HG03521 (cell line): ENCODE results near the gene PIPOX.

Experiments
- ATAC-seq: cut with Tn5 transposase; IDR thresholded peaks from one replicate; pipeline ENCODE4 v1.9.1; 2021; ENCODE audit warnings: mild to moderate bottlenecking, moderate library complexity; ENCODE audit not compliant: unreplicated experiment

PIPOX gene

DNA sequence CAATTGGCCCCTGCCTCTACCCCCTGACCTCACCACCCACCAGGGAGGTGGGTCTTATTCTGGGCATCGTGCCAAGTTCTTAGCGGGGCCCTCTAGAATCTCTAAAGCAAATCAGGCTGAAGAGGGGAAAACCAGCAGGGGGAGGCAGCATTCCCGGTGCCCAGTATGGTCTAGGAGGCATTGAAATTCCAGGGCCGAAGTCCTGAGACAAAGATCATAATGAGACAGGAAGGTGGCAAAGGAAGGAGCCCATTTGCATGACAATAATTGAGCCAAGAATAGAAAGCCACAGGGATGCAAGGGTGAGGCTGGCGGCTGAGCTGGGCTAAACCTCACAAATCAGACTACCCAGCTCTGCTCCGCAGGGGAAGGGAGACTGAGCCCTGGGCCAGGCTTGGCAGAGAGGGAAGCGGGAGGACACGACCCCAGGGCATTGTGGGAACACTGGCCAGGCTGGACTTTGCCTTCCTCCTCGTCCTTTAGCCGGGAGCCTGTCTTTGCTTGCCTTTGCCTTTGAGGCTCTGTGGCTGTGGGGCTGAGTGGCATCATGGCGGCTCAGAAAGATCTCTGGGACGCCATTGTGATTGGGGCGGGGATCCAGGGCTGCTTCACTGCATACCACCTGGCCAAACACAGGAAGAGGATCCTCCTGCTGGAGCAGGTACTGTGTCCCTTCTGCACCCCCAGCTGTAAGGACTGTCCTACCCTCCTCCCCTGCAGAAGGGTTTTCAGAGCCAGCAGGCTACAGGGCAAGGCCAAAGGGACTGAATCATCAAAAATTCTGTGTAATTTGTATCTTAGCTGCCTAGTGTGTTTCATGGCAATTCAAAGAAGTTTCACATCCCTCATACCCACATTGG is at the start of gene PIPOX:
PIPOX (plus strand) TSS at position 463 of the 860 bp plus-strand sequence; CDS start at position 548, 85 bp downstream.
- no peak for ATAC-seq

- no peak for ATAC-seq
Observed at GRCh38 chr17:28993645-28994426, 49.1 kb upstream of the PIPOX start.

DNA sequence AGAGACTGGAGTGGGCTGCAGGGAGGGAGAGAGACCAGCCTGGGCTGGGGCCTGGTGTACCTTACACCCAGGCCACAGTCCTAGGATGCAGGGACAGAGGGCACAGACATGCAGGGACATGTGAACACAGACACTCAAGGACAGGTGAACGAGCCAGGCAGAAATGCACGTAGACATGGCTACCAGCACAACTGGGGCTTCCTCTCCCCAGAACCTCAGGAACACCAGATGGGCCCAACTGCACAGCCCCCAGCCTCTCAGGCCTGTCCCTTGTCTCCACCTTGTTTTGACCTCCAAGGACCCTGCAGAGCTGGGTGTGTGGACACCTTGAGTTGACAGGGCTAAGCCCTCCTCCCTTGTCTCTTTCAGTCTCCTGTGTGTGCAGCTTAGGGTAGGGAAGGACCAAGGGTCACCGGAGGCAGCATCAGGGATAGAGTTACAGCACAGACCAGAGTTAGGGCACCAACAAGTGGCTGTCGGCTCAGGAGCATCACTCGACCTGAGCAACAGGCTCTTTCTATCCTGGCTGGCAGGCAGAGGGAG is 46.3 kb upstream of the PIPOX start:
- ATAC-seq, result no peak

DNA sequence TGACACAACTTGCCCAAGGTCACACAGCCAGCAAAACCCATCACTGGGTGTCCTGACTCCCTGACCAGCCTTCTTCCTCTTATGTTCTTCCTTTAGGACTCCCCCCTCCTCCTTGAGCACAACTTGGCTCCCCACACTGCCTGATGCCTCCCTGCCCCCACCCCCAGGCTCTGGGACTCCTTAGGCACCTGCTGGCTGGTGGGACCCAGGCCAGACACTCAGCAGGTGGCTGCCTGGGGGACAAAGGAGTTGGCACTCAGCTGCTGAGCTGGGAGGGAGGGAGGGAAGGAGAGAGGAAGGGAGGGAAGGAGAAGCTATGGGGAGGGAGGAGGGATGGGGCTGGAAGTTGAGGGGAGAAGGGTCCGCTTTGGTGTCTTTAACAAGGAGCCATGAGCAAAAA is 45.1 kb upstream of the PIPOX start:
- no peak for ATAC-seq

- ATAC-seq, result no peak
Observed at GRCh38 chr17:28999206-28999605, 43.7 kb upstream of the PIPOX start.

DNA sequence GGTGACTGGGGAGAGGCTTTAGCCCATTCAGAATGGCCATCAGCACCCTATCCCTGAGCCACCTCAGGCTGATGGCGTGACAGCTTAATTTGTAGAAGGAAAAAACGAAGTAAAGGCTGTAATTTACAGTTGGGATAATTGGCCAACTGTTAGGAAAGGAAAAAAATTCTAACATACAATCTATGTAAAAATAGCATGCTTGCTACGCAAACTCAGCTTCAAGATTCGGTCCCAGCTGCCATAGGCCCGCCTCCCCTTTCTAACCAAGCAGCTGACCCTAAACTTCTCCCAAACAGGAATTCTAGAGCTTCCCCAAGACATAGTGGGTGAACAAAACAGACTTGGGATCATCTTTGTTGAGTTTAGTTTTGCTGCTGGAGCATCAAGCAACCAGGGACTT is 42.0 kb upstream of the PIPOX start:
- no peak for ATAC-seq

DNA sequence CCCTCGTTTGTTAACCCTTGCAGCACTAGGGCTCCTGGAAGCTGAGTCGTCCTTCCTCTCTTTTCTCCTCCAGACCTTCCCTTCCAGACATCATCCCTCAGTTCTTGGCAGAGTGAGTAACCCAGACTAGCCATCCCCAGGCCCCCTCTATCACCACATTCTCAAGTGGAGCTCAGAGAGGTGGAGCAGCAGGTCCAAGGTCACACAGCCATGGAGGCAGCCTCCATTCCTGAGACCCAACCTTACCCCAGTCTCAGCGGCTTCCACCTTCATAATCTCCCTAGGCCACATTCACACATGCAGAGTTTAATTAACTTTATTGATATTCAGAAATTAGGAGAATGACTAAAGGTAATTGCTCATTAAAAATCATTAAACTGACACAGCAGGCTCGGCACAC is 40.1 kb upstream of the PIPOX start:
- no peak for ATAC-seq

DNA sequence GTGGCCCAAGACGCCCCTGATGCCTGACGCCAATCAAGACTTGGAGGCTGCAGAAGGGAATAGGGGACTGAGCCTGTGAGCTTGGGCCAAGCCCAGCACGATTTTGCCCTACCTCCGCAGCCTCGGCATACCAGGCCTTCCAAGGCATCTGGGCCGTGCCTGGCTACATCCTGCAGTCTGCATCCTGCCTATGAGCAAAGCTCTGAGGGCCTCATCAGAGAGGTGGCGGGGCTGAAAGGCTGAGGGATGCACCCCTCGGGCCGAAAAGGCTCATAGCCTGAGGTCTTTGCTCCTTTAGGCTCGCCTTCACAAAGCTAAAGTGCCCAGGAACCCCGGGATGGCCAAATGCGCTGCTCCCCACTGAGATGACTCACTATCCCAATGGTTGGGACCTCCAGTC is 39.7 kb upstream of the PIPOX start:
- no peak for ATAC-seq

GRCh38 chr17:29004081-29004692 is 38.8 kb upstream of the PIPOX start:
- ATAC-seq, result no peak

GRCh38 chr17:29005936-29006511 is 36.9 kb upstream of the PIPOX start, which contains the start of gene SEZ6:
Gene SEZ6, minus strand, starts transcription at chr17:29006033. Its CDS starts 164 bp downstream, at chr17:29005869.
- ATAC-seq, result no peak

DNA sequence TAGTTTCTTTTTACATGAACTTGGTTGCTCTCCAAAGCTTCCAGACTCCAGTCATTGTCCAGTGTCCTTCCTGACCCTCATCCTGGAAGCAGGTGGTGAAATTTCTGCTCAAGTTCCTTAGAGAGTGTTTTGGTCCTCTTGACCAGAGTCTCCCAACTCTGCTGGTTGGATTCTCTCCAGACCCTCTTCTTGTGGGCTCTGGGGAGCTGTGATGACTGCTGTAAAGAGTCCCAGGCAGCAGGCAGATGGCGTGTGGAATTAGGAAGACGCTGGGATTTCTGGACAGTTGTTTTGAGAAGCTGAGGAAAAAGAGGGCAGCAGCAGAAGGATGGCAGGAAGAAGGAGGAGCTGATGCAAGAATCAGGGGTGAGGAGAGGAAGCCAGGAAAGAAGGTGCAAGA is 35.5 kb upstream of the PIPOX start:
- no peak for ATAC-seq

DNA sequence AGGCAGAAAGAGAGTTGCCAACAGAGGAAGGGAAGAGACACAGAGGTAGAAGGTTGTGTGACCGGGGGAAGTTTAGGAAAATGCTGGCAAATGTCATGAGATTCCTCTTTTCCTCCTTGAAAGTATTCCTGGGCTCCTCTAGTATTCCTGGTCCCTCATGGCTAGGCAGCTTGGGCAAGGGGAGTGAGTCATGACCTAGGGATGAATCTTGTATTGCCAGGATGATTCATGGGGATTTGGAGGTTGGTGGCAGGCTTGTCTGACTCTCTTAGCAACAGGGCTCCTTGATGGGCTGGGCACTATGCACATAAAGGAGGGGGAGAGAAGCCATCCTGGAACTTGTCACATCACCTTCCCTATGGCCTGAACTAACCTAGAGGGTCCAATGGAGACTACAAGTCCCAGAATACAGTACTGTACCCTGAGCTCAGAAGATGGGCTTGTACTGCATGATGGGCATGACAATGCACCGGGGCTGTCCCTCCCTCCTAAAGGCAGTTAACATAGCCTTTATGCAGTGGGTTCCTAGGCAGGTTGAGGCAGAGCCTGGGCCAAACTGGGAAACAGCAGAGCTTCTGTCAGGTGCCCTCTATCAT is 35.0 kb upstream of the PIPOX start:
- ATAC-seq, result no peak

- ATAC-seq, result no peak
Observed at GRCh38 chr17:29008591-29008990, 34.4 kb upstream of the PIPOX start.

- ATAC-seq, result no peak
Observed at GRCh38 chr17:29010129-29010528, 32.8 kb upstream of the PIPOX start.

GRCh38 chr17:29010586-29010985 is 32.4 kb upstream of the PIPOX start:
- no peak for ATAC-seq

- ATAC-seq, result no peak
Observed at GRCh38 chr17:29012535-29012934, 30.4 kb upstream of the PIPOX start.

DNA sequence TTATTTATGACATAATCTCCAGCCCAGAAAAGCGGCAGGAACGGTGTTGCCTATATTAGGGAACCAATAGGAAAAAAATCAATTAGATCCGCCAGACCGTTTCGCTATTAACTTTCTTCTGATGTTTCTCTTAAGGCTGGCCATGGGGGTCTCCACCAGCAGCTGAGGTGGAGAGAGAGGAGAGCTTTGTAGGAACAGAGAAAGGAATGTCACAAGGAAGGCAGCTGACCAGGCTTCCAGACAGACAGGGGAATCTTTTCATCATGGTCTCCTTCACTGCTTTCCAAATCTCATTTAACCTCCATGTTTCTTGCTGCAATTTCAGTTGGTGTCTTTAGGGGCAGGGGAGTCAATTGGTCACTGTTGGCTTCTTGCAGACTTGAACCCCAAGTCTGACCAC is 28.2 kb upstream of the PIPOX start:
- no peak for ATAC-seq

DNA sequence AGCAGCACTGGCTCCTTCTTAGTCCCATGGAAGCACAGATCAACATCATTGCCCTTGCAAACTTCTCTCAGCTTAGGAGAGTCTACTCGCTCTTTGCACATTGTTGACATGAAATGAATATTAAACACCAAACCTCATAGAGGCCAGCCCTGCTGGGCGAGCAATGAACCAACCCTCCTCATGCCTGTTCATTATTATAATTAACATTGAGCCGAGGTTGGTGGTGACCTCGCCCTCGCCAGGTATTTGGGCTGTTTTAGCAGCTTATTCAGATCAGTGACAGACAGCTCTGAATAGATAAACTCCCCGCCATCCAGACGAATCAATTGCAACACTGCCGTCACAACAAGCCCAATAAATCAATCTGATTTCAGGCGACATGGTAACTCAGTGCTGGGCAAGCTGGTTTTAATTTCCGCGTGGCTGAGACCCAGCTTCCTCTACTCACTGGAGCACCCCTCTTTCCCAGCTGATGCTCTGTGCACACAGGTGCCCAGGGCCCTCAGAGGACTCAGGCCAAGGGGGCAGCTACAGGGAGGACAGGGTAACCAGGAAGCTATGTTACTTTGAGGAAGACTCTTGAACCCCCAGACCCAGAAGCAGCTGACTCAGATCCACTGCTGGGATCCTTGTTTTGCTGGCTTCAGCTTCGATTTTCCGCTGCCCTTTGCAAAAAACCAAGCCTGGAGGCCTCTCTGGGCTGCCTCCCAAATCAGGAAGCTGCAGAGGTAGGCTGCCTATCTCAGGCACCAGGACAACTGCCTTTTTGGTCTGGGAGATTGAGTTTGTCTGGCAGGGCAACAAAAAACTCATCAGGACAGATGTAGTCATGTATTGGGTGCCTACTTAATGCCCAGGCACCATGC is 26.4 kb upstream of the PIPOX start:
- ATAC-seq, result no peak

DNA sequence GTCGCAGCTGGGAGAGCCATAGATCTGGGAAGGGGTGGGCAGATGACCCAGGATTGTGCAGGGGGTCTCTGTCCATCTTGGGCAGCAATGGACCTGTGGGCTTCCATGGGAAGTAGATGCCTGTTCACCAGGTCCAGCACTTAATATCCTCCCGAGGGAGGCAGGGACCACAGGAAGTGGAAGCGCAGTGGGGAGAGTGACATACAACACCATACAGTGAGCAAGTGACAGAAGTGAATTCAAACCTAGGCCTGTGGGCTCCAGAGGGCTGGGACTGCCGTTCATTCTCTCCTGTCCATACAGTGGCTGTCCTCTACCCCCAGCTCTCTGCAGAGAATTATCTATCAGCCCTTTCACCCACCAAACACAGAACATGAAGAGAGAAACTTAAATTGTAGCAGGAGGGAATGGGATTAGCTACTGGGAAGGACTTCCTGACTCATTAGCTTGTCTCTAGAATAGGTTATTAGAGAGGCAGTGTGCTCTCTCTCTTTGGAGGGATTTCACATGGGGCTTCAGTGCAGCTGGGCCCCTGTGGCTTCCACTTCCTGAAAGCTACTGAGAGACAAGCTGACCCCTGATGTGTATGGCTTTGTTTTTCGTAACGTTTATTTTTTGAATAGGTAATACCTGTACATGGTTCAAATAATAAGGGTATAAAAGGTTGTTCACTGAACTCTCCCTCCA is 24.0 kb upstream of the PIPOX start:
- ATAC-seq, result no peak
